GM19238 (cell line): ENCODE results near the gene LHFPL6.
"Not testable (repeated sequence)": the region's sequence is repeated elsewhere in the genome, so short reads cannot be mapped to it uniquely, and the experiment has no call there.

Experiments used
- DNase-seq: peaks from one replicate; pipeline ENCODE4 v3.0.0; 2011; ENCODE audit warnings: low spot score; ENCODE audit not compliant: insufficient read length

The LHFPL6 gene

DNA sequence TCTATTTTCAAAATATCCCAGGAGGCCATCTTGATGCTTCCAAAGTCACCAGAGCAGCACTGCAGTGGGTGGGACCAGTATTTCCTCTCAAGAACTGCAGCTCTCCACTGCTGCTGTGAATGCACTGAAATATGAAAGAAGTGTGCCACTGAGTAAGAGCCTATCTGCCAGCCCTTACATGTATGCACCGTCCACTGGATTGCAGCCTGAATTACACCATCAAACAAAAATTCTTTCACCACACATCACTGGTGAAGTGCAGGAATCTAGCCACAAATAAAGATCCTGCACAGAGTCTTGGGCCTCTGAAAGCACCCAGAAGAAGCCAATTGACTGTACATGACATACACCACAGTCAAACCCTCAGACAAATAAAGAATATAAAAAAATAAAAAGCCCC, 249.0 kb downstream of the LHFPL6 start:
- DNase-seq, result no peak

DNA sequence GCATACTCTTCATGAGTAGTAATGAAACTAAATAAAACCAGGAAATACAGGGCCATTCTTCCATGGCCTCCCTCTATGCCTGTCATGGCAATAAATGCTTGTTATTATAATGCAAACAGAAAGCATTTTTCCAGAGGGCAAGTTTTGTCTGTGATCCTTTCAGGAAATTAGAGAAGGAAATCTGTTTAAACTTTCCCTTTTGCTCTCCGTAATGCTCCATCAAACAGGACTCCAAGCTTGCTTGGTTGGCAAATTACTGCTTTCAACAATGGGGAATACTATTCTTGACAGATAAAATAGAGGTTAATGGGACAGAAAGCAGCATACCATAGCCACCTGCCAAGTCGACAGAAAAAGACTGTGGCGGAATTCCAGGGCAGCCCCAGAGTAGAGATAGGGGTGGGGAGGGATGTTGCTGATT, 252.5 kb downstream of the LHFPL6 start:
- no peak for DNase-seq

DNA sequence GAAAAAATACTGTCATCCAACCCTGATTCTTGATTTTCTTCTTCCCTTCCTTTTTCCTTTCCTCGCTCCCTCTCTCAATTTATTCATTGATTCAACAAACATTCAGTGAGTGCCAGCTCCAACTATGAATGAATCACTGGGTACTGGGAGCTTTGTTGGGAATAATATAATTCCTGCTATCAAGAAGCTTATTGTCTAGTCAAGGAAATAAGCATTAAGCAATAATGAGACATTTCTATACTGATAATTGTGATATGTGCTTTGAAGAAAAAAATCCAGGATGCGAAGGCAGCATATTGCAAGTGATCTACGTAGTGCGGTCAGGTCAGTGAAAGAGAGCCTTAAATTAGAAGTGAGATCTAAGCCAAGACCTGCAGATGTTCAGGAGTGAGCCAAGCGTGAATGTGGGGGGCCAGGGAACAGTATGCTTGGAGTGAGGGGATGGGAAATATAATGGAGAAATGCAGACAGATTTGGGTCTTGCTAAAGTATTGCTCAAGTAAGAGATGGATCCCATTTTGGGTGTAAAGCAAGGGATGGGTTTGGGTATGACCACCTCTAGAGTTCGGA, 253.5 kb downstream of the LHFPL6 start:
- no peak for DNase-seq

DNA sequence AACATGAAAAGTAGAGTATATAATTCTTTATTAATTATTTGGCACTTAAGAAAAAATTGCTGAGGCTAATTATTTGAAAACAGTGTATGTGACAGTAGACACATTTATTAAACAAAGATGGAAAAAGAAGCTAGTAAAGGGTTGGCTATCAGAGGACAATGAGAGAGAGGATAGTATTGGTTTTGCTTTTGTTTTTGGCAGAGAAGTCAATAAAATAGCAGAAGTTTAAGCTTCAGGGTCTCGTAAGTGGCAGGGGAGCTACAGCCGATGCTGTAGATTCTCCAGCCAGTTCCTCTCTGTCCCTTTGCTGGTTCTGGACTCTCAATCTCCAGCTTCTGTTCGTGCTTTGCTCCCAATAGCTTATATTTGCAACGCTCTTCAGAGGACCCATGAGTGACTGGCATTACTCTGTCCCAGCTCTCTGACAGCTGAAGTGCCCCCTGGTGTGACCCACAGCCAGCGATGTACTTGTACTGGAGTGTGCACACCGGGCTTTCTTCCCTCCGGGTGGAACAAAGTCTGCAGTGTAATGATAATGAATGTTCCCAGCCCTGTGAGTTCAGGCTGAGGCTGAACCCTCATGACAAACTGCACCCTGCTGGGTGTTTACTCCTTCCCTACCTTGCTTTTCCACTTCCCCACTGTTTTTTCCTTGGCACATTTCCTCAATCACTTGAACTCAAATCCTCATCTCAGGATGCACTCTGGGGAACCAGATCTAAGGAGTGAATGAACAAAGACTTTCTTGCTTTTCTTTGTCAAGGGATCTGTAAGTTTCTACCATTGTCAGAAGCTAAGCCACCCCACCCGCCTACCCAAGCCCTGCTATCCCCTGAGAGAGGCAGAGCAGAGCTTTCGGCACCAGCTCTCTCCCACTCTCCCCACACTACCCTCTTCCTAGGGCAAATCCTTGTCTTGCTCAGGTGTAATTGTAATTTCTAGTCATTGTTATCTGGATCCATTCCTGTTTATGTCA, 254.8 kb downstream of the LHFPL6 start:
- no peak for DNase-seq

DNA sequence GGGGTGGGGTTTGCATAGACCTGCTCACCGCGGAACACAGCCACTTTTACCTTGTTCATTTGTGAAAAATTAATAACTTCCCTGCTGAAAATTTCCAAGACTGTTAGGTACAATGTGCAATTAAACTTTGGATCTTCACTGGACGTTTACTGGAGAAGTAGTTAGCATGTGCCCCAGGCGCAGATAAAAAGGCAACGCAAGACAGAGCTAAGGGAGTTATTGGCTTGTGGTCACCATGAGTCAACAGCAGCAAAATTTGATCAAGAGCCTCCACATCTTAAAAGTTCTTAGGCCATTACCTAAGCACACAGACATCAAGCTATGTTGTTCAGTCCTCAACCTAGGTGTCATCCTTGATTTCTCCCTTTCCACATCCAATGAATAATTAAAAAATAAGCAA, 257.0 kb downstream of the LHFPL6 start:
- no peak for DNase-seq

DNA sequence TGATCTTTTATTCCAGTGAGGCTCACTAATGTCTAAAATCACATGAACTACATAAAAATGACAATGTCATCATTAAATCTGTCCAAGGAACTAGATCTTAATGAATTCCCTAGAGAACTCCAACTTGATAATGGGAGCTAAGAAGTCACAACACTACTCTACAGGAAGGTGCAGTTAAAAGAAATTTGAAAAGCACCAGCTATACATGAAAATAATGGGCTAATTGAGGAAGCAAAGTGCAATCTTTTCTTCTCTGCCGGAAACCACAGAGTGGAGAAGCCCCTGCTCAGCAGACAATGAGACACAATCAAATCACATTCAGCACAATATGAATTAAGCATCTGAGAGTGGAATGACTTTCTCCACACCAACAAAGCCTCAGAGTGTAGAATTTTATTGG, 261.7 kb downstream of the LHFPL6 start:
- DNase-seq, result no peak

DNA sequence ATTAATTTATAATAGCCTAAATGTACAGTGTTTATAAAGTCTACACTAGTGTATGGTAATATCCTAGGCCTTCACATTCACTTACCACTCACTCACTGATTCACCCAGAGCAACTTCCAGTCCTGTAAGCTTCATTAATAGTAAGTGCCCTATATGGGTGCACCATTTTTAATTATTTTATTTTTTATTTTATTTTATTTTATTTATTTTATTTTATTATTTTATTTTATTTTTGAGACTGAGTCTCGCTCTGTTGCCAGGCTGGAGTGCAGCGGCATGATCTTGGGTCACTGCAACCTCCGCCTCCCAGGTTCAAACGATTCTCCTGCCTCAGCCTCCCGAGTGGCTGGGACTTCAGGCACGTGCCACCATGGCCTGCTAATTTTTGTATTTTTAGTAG, 264.9 kb downstream of the LHFPL6 start:
- not testable (repeated sequence) for DNase-seq

DNA sequence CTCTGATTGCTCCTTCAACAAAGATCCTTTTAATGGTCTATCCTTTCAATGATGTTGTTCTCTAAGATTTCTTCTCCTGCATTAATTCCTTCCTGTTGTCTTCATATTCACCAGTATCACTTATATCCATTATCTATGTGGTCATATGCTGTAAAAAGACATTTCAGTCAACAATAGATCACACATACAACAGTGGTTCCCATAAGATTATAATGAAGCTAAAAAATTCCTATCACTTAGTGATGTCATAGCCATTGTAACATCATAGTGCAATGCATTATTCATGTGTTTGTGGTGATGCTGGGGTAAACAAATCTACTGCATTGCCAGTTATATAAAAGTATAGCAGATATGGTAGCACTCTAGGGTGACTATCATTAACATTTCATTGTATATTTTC, 266.1 kb downstream of the LHFPL6 start:
- DNase-seq, result no peak

DNA sequence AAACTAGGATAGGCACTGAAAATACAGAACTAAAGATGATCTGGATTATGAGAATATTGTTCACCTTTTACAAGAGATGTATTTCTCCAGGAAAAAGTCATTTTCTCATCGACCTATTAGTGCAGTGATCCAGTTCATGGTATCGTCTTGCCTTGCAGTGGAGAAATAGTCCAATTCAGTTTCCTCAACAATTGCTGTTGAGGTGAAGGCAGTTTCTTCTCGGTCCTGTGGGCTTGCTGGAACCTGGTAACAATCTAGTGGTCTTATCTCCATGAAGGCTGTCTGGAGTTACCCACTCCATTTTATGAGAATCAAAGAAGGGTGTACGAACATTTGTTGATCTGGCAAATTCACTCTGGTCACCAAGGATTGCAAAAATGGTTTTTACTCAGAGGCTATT, 266.8 kb downstream of the LHFPL6 start:
- DNase-seq, result no peak

DNA sequence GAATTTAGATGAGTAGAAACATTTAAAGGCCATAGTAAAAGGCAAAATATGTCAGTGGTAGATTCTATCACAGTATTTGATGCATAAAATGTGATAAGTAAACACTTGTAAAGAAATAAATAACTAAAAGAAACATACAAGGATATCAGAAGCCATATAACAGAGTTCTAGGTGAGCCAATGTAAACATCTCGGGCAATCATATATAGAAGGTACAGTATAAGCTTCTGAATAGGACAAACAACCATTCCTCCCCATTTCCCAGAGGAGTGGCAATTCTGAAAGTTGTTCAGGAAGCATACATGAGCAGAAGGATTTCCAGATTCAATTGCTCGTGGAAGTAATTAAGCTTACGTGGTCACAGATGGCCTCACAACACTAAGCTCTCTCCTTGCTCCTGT, 267.3 kb downstream of the LHFPL6 start:
- no peak for DNase-seq

DNA sequence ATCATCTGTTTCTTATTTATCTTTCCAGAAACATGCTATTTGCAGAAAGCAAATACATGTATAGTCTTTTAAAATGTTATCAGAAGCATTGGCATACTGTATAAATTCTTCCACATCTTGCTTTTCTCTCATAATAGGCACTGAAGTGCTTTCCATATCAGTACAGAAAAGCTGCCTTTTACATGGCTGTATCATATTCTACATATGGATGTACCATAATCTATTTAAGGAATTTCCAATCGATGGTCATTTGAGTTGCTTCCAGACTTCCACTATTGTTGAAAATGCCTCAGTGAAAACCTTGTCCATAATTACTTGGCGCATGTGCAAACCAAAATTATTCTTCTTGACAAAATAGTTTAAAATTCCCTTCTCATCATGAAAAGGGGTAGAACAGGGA, 272.5 kb downstream of the LHFPL6 start:
- no peak for DNase-seq

DNA sequence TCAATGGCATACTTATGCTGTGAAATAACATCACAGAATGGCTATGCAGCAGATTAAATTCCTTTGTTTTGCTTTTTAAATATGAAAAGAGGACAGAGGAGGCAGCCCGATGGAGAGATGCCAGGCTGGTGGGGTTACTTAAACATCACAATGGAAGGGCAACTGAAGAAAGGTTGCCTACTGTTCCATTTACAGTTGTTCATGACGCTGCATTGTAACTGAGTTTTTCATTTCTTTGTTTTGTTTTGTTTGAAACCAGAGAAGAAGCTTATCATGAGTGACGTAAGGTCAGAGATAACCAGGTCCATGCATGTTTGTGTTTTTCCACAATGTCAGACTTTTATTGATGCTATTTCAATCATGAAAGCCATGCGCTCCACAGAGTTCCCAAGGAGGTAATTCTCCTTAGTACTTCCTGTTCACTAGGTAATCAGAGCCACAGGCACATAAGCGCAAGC, 273.8 kb downstream of the LHFPL6 start:
- DNase-seq, result no peak

DNA sequence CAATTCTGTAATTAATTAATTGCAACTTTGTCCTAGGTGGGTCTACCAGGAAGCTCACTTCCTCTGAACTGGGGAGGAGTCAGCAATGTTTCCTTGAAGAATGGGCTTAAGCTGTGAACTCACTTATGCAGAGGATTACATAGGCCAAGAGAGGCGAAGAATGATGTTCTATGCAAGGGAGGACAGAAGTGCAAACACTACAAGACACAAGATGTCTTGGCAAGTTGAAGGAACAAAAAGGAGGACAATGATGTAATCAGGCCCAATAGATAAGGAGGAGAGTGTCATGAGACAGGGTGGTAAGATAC, 275.9 kb downstream of the LHFPL6 start:
- DNase-seq, result no peak

DNA sequence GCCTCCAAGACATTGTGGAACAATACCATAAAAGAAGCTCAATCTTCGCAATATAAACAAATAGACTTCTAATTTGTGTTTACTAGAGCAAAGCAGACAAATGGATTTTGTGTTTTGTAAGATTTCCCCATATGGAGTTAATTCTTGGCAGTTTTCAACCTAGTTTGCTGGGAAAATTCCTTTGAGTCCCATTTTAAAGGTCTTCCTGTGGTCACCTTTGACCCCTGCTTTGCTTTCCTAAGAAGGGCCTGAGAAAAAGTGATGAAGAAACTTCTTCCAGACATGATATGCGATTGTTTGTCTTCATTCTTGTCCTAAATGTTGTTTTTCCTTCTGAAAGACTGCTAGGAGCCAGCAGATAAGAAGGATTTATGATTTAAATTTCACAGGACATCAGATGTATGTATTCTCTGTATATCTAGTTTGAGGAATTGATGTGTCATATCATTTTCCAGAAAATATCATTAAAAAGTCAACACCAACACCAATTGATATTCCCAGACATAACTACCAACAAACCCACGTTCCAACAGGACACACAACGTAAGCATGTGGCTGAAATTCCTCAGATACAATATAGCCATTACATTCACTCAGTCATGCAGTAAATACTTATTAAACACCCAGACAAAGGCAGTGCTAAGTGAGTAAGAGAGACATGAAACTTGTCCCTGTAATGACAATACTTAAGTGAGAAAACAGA, 276.4 kb downstream of the LHFPL6 start:
- no peak for DNase-seq

DNA sequence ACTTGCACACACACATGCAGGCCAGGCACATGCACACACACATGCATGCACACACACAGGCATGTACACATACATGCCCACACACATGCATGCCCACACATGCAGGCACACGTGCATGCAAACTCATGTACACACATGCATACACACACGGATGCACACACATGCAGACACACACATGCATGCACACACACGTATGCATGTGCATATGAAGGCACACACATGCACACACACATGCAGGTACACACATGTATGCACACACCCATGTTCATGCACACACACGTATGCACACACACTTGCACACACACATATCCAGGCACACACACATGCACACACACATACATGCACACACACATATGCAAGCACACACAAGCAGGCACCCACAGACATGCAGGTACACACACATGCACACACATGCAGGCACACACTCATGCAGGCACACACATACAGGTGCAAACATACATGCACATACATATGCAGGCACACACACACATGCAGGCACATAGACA, 278.1 kb downstream of the LHFPL6 start:
- DNase-seq, result no peak

DNA sequence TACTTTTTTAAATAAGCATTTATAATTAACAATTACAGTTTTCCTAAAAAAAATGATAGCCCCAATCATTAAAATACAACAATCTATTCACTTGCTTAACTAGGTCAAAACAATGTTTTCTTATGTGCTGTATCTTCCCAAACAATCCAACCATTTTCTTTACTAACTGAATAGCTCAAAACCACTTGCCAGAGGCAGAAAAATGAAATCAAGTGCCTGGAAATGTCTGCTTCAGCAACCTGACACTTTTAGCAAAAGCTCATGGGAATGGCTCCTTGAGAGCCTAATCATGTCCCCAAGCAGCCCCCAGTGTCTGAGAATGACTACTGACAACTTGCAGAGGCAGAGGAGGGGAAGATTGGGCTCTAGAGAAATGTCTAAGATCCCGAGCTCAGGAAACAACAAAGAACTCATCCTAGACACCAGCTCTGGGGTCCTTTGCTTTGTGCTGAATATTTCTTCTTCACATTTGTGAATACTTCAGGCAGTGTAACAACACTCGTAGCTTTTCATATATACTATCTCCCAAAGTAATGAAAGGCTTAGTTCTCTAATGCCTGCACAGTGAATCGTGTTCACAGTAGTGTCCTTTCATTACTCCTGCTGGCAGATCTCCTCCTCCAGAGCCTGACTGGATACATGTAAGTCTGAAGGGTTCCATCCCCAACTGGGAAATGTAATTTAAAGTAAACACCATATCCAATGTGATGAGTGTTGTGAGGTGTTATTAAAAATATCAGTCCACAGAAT, 280.0 kb downstream of the LHFPL6 start:
- DNase-seq, result no peak

DNA sequence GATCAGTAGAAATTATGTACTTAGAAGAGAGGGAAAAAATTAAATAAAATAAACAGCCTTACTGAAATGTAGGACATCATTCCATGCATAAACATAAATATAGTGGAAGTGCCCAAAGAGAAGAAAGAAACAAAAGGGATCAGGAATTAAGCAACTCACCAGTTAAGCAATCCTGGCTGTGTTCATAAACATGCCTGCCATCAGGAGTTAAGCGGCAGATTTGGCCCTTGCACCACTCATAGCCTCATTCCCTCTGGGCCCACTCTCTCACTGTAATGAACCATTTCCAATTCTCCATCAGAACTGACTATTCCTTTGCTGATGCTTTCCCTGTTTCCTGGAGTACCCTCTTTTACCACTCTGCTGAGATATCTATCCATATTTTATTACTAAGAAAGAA, 281.4 kb downstream of the LHFPL6 start:
- no peak for DNase-seq

DNA sequence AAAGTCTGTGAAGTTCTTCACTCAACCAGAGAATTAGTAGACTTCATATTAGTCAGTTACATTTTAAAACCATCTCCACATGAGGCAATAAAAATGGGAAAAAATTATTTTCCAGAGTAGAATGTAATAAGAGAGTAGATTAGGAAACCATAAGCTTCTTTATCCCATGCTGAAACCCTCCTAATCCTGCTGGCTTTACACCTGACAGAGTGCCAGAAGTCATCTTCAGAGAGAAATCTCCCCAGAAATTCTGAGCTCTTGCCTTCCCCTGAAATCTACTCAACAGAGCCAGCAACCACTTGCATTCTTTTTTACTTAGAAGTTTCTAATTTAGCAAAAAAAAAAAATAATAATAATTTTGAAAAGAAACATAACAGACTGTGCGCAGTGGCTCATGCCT, 284.8 kb downstream of the LHFPL6 start:
- DNase-seq, result no peak

DNA sequence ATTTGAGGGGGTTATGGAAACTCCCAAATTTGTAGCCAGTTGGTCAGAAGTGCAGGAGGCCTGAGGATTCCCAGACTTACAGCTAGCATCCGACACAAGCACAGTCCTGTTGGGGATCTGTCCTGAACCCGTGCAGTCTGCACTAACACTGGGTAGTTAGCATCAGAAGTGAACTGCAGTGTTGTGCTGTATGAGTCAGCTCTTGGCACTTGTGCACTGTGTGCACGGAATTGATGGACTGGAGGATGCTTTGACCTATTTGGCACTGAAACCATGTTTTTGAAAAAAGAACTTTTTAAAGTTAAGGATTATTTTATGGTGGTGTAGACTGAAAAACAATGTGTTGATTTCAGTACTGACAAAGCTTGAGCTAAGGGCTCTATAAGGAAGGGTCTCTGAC, 285.7 kb downstream of the LHFPL6 start:
- no peak for DNase-seq

DNA sequence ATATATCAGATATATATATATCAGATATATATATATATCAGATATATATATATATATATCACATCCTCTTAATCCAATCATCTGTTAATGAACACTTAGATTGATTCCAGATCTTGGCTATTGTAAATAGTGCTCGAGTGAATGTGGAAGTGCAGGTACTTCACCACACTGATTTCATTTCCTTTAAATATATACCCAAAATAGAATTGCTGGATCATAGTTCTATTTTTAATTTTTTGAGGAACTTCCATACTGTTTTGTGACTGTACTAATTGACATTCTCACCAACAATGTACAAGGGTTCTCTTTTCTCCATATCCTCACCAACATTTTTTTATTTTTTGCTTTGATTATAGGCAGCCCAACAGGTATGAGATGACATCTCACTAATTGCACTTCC, 287.2 kb downstream of the LHFPL6 start:
- DNase-seq, result no peak

DNA sequence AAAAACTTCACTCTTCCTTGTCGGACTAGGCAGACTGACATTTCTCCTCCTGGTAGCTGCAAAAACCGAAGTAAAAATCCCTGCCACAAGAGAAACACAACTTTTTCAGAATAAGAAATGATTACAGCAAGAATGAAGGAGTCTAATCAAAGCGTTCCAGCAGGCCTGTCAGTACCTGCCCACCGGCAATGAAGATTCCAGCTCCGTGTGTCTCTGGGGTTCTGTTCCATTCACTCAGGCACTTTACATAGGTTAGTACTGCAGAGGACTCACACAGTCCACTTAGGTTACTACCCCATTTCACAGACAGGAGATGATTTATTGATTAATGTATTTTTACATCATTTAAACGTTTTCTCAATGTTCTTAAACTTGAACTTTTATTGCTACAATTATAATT, 289.3 kb downstream of the LHFPL6 start:
- no peak for DNase-seq

DNA sequence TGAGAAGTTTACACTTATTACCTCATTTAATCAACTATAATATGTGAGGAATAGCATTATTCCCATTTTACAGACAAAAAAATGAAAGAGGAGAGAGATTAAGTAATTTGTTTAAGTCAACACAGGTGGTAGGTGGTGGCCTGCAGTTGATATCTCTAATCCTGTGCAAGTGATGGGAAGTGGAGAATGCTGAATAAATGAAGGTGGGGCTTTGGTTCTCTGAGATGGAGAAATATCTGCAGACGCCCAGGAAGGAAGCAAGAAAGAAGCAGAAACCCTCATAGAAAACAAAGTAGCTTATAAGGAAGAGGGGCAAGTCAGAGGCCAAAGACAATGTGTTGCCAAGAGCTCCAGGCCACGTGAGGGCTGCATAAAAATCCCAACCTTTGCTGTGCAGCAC, 290.4 kb downstream of the LHFPL6 start:
- DNase-seq, result no peak
